Upper lobe of left lung (tissue), 6 donors: ENCODE results near the gene SESN2. TPM values are rescaled to one million over a fixed set of nuclear protein-coding genes. Genes with fewer than 3 reads are reported as not detected.
A peak's percentile ranks its signal among the peaks of the same experiment; 100 is the strongest.

Experiments used
- ATAC-seq, 2 donors: fragments of 200-7000 bp; cut with Tn5 transposase; one replicate each; pipeline ENCODE4 v1.9.1; 2022; ENCODE audit warnings: mild to moderate bottlenecking in 2 of 2, moderate library complexity in 2 of 2; ENCODE audit not compliant: low FRiP score in 2 of 2
- DNase-seq, 2 donors: peaks; one replicate each; pipeline ENCODE4 v3.0.0-alpha.2; 2019 to 2020
- H3K27ac ChIP-seq, 4 donors: fragments of 200-600 bp; sonication (generic); one replicate each; pipeline ENCODE4 v1.5.1; 2016 to 2019
- H3K27me3 ChIP-seq, 4 donors: fragments of 200-600 bp; sonication (generic); one replicate each; pipeline ENCODE4 v1.5.1; 2017 to 2019
- H3K36me3 ChIP-seq, 4 donors: fragments of 200-600 bp; sonication (generic); one replicate each; pipeline ENCODE4 v1.5.1; 2016 to 2019
- H3K4me1 ChIP-seq, 4 donors: fragments of 200-600 bp; sonication (generic); one replicate each; pipeline ENCODE4 v1.5.1; 2018 to 2019
- H3K4me3 ChIP-seq, 4 donors: fragments of 200-600 bp; sonication (generic); one replicate each; pipeline ENCODE4 v1.5.1; 2017 to 2019; ENCODE audit warnings: mild to moderate bottlenecking in 2 of 4, moderate library complexity in 1 of 4
- H3K9me3 ChIP-seq, 4 donors: fragments of 200-600 bp; sonication (generic); one replicate each; pipeline ENCODE4 v1.5.1; 2018 to 2019
- CTCF ChIP-seq, 6 experiments: fragments of 450-650 bp in 4 of 6; fragments of 200-600 bp in 2 of 6; sonication (generic) in 2 of 6; IDR thresholded peaks; one replicate each; pipeline ENCODE4 v1.5.1; 2016 to 2019; ENCODE audit warnings: antibody characterized with exemption in 6 of 6
- EP300 ChIP-seq, 4 donors: sonication (generic); formaldehyde crosslinking; IDR thresholded peaks; one replicate each; pipeline ENCODE4 v1.5.1; 2017; ENCODE audit warnings: antibody characterized with exemption in 4 of 4, control low read depth in 2 of 4
- POLR2A ChIP-seq, 4 donors: fragments of 450-650 bp; IDR thresholded peaks; one replicate each; pipeline ENCODE4 v1.5.1; 2016 to 2017; ENCODE audit warnings: antibody characterized with exemption in 4 of 4, mild to moderate bottlenecking in 2 of 4
- POLR2AphosphoS5 ChIP-seq, 2 donors: sonication (generic); formaldehyde crosslinking; IDR thresholded peaks; one replicate each; pipeline ENCODE4 v1.5.1; 2017; ENCODE audit warnings: antibody characterized with exemption in 2 of 2
- WGBS, 2 donors: methylation state at CpG; one replicate each; pipeline ENCODE4 v1.1.5; 2017 to 2018; 5-methylcytosine and 5-hydroxymethylcytosine counted together
- total RNA-seq, 6 donors: library from RNA; depleted of rRNA in 4 of 6; stranded (reverse); fragments of >200 nt in 4 of 6; gene quantifications; one replicate each; pipeline versions ENCODE4 v1.1.0 to v1.2.1, GENCODE V29; 2016 to 2021
- donor health status: DM: no; HTN: no; CAD: no; lungs with moderate emphysema.
- donor health status: DM: no; HTN: yes; CAD: no; lungs with severe emphysema.

Gene SESN2
- total RNA-seq, 6 donors from 2014 or later, result 9.6 to 18.1 (median 14.5) TPM

- Histone ChIP-seq H3K4me3 (peak overlapping the region in 3 of 4 donors; percentile 79 to 95 (median 94)), H3K27me3 (no peaks in the 10 kb centered on the region), H3K4me1 (peaks cover 15 to 30% (median 24%) of the 10 kb centered on the region in 4 donors), H3K36me3 (no peaks in the 10 kb centered on the region), H3K27ac (peak overlapping the region; percentile 45 to 92 (median 69)), H3K9me3 (no peaks in the 10 kb centered on the region)
- no peak for TF ChIP-seq POLR2A (IDR thresholded peaks at IDR 0.05)
- TF ChIP-seq POLR2AphosphoS5 (IDR thresholded peaks at IDR 0.05), result no peak
- TF ChIP-seq CTCF (IDR thresholded peaks at IDR 0.05), result no peak
- TF ChIP-seq EP300 (IDR thresholded peaks at IDR 0.05), result no peak
- no peak for ATAC-seq
- 11% methylated on average over 8 to 12 of the region's 12 CpGs for WGBS, 2 donors
- no peak for DNase-seq
These were observed 578 bp upstream of the SESN2 start for GRCh38 chr1:28258628-28259251.

GRCh38 chr1:28259934-28260802 lies 850 bp downstream of the SESN2 start:
- DNase-seq (peak; percentile 87 to 89), ATAC-seq (peak; percentile 83 to 86)
- Histone ChIP-seq H3K9me3 (no peaks in the 10 kb centered on the region), H3K4me1 (peaks cover 15 to 32% (median 26%) of the 10 kb centered on the region in 4 donors), H3K27ac (peak overlapping the region; percentile 89 to 93 (median 90)), H3K36me3 (no peaks in the 10 kb centered on the region), H3K4me3 (peak overlapping the region; percentile 68 to 95 (median 86)), H3K27me3 (no peaks in the 10 kb centered on the region)
- TF ChIP-seq POLR2AphosphoS5 (IDR thresholded peaks at IDR 0.05) (peak in 1 of 2 donors; percentile 33), EP300 (IDR thresholded peaks at IDR 0.05) (no peak), CTCF (IDR thresholded peaks at IDR 0.05) (no peak)
- WGBS, 2 donors, result 3% methylated on average over 19 to 36 of the region's 66 CpGs

GRCh38 chr1:28260803-28261174 lies 1.5 kb downstream of the SESN2 start:
- no peak for DNase-seq
- Histone ChIP-seq H3K9me3 (no peaks in the 10 kb centered on the region), H3K27ac (peak overlapping the region in 1 of 4 donors; percentile 92), H3K4me1 (peaks cover 15 to 37% (median 26%) of the 10 kb centered on the region in 4 donors), H3K4me3 (peak overlapping the region; percentile 68 to 95 (median 86)), H3K36me3 (no peaks in the 10 kb centered on the region), H3K27me3 (no peaks in the 10 kb centered on the region)
- ATAC-seq, result no peak
- no peak for TF ChIP-seq POLR2AphosphoS5 (IDR thresholded peaks at IDR 0.05)
- no peak for TF ChIP-seq CTCF (IDR thresholded peaks at IDR 0.05)
- no peak for TF ChIP-seq EP300 (IDR thresholded peaks at IDR 0.05)
- TF ChIP-seq POLR2A (IDR thresholded peaks at IDR 0.05), result no peak
- 71% methylated on average over 7 of the region's 7 CpGs for WGBS, 2 donors

- DNase-seq (no peak), ATAC-seq (no peak)
- Histone ChIP-seq H3K9me3 (no peaks in the 10 kb centered on the region), H3K4me1 (peaks cover 9 to 31% (median 20%) of the 10 kb centered on the region in 4 donors), H3K4me3 (no peak overlapping the region), H3K27ac (no peak overlapping the region), H3K27me3 (no peaks in the 10 kb centered on the region), H3K36me3 (peaks cover 0 to 3% (median 0%) of the 10 kb centered on the region in 4 donors)
- WGBS, 2 donors, result 73 to 90% methylated on average over 1 of the region's 1 CpG
- TF ChIP-seq POLR2A (IDR thresholded peaks at IDR 0.05) (no peak), POLR2AphosphoS5 (IDR thresholded peaks at IDR 0.05) (no peak), EP300 (IDR thresholded peaks at IDR 0.05) (no peak)
These were observed 5.6 kb downstream of the SESN2 start for GRCh38 chr1:28264897-28265296.

GRCh38 chr1:28265577-28265976 lies 6.3 kb downstream of the SESN2 start:
- Histone ChIP-seq H3K4me1 (peaks cover 9 to 28% (median 18%) of the 10 kb centered on the region in 4 donors), H3K9me3 (no peaks in the 10 kb centered on the region), H3K4me3 (no peak overlapping the region), H3K36me3 (peaks cover 0 to 7% (median 0%) of the 10 kb centered on the region in 4 donors), H3K27ac (no peak overlapping the region), H3K27me3 (no peaks in the 10 kb centered on the region)
- WGBS, 2 donors, result 91 to 92% methylated on average over 8 of the region's 8 CpGs
- DNase-seq (no peak), ATAC-seq (no peak)
- TF ChIP-seq POLR2A (IDR thresholded peaks at IDR 0.05) (no peak), POLR2AphosphoS5 (IDR thresholded peaks at IDR 0.05) (no peak), CTCF (IDR thresholded peaks at IDR 0.05) (no peak), EP300 (IDR thresholded peaks at IDR 0.05) (no peak)
